ENCODE measurements around the gene AJM1. TPM values are rescaled to one million over a fixed set of nuclear protein-coding genes. Genes with fewer than 3 reads are reported as not detected.

AJM1 gene
- total and polyA plus RNA-seq, 7 donors = 1.3 to 4.9 (median 2.0) TPM

GRCh38 chr9:136807281-136808074 lies 34.8 kb upstream of the AJM1 start, which contains the start of gene RABL6:
Gene RABL6 (plus strand): TSS chr9:136807948. CDS start chr9:136808197, 249 bp downstream.
- peak; percentile 81 to 90 for DNase-seq
- Histone ChIP-seq H3K4me3 (peak within 1 kb of the TSS; percentile 94), H3K4me1 (peaks cover 36% of the 10 kb centered on the region), H3K27ac (peak within 1 kb of the TSS; percentile 87), H3K9me3 (no peaks in the 10 kb centered on the region), H3K27me3 (ENCODE audit: insufficient read depth in 3 of 3, low read length in 2 of 3) (no peaks in the 10 kb centered on the region), H3K36me3 (ENCODE audit: insufficient read depth in 1 of 2, low read depth in 1 of 2) (peaks cover 0 to 12% of the 10 kb centered on the region in 2 donors)
- intact Hi-C loops (cut with DNase I) = loop anchor here in 1 of 2 donors (1.0 kb wide), 1 partner anchor 16 kb away; the partner anchor contains the start of gene TMEM141
- 1 to 2% (median 1%) methylated on average over 52 to 96 of the region's 96 CpGs for WGBS, 3 donors
- ATAC-seq = peak; percentile 89 to 95 (median 92)
- no peak for TF ChIP-seq CTCF (IDR thresholded peaks at IDR 0.05)

- Histone ChIP-seq H3K27me3 (ENCODE audit: insufficient read depth in 3 of 3, low read length in 2 of 3) (no peaks in the 10 kb centered on the region), H3K9me3 (no peaks in the 10 kb centered on the region), H3K4me3 (peak overlapping the region; percentile 94), H3K36me3 (ENCODE audit: insufficient read depth in 1 of 2, low read depth in 1 of 2) (peaks cover 0 to 20% of the 10 kb centered on the region in 2 donors), H3K4me1 (peaks cover 36% of the 10 kb centered on the region), H3K27ac (peak overlapping the region; percentile 87)
- 0 to 1% (median 0%) methylated on average over 55 to 93 of the region's 93 CpGs for WGBS, 3 donors
- ATAC-seq (peak; percentile 17 to 39 (median 28)), DNase-seq (peak in 1 of 2 donors; percentile 68)
- no peak for TF ChIP-seq CTCF (IDR thresholded peaks at IDR 0.05)
- intact Hi-C loops (cut with DNase I) = no loop called here
These were observed 34.0 kb upstream of the AJM1 start for GRCh38 chr9:136808075-136808805.

GRCh38 chr9:136808806-136809158 lies 33.5 kb upstream of the AJM1 start:
- H3K4me1 ChIP-seq = peaks cover 36% of the 10 kb centered on the region
- intact Hi-C loops (cut with DNase I) = no loop called here
- ATAC-seq = no peak
- no peaks in the 10 kb centered on the region for H3K27me3 ChIP-seq (ENCODE audit: insufficient read depth in 3 of 3, low read length in 2 of 3)
- no peak for TF ChIP-seq CTCF (IDR thresholded peaks at IDR 0.05)
- DNase-seq = no peak
- 8 to 12% (median 8%) methylated on average over 14 of the region's 14 CpGs for WGBS, 3 donors
- no peak overlapping the region for H3K27ac ChIP-seq
- H3K9me3 ChIP-seq = no peaks in the 10 kb centered on the region
- H3K36me3 ChIP-seq (ENCODE audit: insufficient read depth in 1 of 2, low read depth in 1 of 2) = peaks cover 0 to 22% of the 10 kb centered on the region in 2 donors
- H3K4me3 ChIP-seq = peak overlapping the region; percentile 94

DNA sequence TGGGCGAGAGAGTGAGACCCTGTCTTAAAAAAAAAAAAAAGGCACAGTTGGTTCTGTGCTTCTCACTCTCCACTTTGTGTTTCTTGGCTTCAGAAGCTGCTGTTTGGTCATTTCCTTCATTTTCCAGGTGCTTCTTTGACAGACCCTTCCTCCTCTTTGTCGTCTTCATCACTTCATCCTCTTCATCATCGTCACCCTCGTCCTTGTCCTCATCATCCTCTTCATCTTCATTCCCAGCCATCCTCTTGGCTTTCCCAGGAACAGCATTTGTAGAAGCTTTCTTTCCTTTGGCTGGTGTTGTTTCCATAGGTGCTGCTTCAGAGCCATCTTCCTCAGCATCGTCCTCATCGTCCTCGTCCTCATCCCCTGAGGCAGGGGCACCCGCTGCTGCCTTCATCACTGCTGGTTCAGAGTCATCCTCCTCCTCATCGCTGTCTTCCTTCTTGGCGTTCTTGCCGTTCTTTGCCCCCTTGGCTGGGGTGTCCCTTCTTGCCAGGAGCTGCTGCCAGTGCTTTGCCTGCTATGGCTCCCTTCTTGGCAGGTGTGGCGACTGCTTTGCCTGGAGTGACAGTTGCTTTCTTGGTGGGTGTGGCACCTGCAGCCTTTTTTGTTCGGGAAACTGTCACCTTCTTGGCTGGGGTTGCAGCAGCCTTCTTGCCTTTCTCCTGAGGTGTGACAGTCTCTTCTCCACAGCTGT lies 27.4 kb upstream of the AJM1 start:
- H3K36me3 ChIP-seq (ENCODE audit: insufficient read depth in 1 of 2, low read depth in 1 of 2) = peaks cover 0 to 39% of the 10 kb centered on the region in 2 donors
- TF ChIP-seq CTCF (IDR thresholded peaks at IDR 0.05) = no peak
- intact Hi-C loops (cut with DNase I) = no loop called here
- H3K4me1 ChIP-seq = peaks cover 12% of the 10 kb centered on the region
- no peaks in the 10 kb centered on the region for H3K9me3 ChIP-seq
- ATAC-seq (no peak), DNase-seq (no peak)
- no peak overlapping the region for H3K4me3 ChIP-seq
- H3K27me3 ChIP-seq (ENCODE audit: insufficient read depth in 3 of 3, low read length in 2 of 3) = no peaks in the 10 kb centered on the region
- 87 to 94% (median 91%) methylated on average over 13 of the region's 13 CpGs for WGBS, 3 donors
- no peak overlapping the region for H3K27ac ChIP-seq
